ENCODE results near the gene SLC5A1.

SLC5A1 gene

GRCh38 chr22:32042924-32043323 is at the start of gene SLC5A1:
Gene SLC5A1, plus strand, starts transcription at chr22:32043261. Its CDS starts 21 bp downstream, at chr22:32043282.
- no peak for DNase-seq

GRCh38 chr22:31995046-31995445 is 48.0 kb upstream of the SLC5A1 start:
- no peak for DNase-seq

GRCh38 chr22:31995807-31996206 is 47.3 kb upstream of the SLC5A1 start:
- DNase-seq, result no peak

- no peak for DNase-seq
Measured at GRCh38 chr22:31998784-31999385, 44.2 kb upstream of the SLC5A1 start.

- DNase-seq, result no peak
Measured at GRCh38 chr22:32000181-32000580, 42.9 kb upstream of the SLC5A1 start.

- no peak for DNase-seq
Measured at GRCh38 chr22:32005453-32005852, 37.6 kb upstream of the SLC5A1 start.

- DNase-seq, result no peak
Measured at GRCh38 chr22:32013200-32013599, 29.9 kb upstream of the SLC5A1 start.

- no peak for DNase-seq
Measured at GRCh38 chr22:32016081-32016480, 27.0 kb upstream of the SLC5A1 start.

- no peak for DNase-seq
Measured at GRCh38 chr22:32018056-32018455, 25.0 kb upstream of the SLC5A1 start.

GRCh38 chr22:32020117-32020516 is 22.9 kb upstream of the SLC5A1 start:
- no peak for DNase-seq

GRCh38 chr22:32021716-32022115 is 21.3 kb upstream of the SLC5A1 start:
- no peak for DNase-seq

GRCh38 chr22:32023251-32023827 is 19.7 kb upstream of the SLC5A1 start:
- no peak for DNase-seq

- no peak for DNase-seq
Measured at GRCh38 chr22:32024796-32025195, 18.3 kb upstream of the SLC5A1 start.

- DNase-seq, result no peak
Measured at GRCh38 chr22:32030518-32031247, 12.4 kb upstream of the SLC5A1 start.

- DNase-seq, result no peak
Measured at GRCh38 chr22:32031466-32031865, 11.6 kb upstream of the SLC5A1 start.

GRCh38 chr22:32034275-32034674 is 8.8 kb upstream of the SLC5A1 start:
- no peak for DNase-seq

GRCh38 chr22:32037236-32037635 is 5.8 kb upstream of the SLC5A1 start:
- no peak for DNase-seq

GRCh38 chr22:32040324-32040904 is 2.6 kb upstream of the SLC5A1 start:
- DNase-seq, result no peak

- DNase-seq, result no peak
Measured at GRCh38 chr22:32043391-32043790, 330 bp downstream of the SLC5A1 start.

GRCh38 chr22:32044477-32044876 is 1.4 kb downstream of the SLC5A1 start:
- no peak for DNase-seq

GRCh38 chr22:32044913-32045312 is 1.9 kb downstream of the SLC5A1 start:
- no peak for DNase-seq

- no peak for DNase-seq
Measured at GRCh38 chr22:32048069-32048468, 5.0 kb downstream of the SLC5A1 start.

GRCh38 chr22:32050678-32051515 is 7.8 kb downstream of the SLC5A1 start:
- peak; percentile 44 to 81 for DNase-seq

Measured in CD4-positive, alpha-beta T cell treated with Interleukin-1 beta for 1 hour (primary cell).